ENCODE measurements around the gene CNTNAP4.

CNTNAP4 gene

DNA sequence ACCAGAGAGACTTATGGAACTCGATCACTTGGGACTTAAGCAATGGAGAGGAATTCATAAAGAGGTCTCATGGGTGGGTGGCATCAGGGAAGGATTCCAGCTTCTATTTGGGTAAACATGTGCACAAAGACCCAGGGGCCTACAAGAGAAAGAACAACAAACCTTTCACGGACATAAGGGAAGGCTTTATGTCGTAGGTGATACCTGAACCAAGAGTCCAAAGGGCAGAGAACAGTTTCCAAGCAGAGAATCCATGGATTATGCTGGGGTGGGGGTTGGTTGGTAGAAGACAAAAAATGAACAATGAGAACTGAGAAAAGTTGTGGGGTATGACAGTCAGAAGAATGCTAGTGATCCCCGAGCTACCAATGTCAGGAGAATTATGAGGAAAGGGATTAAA is 119.8 kb downstream of the CNTNAP4 start:
- DNase-seq (ENCODE audit: low read depth) = no peak

DNA sequence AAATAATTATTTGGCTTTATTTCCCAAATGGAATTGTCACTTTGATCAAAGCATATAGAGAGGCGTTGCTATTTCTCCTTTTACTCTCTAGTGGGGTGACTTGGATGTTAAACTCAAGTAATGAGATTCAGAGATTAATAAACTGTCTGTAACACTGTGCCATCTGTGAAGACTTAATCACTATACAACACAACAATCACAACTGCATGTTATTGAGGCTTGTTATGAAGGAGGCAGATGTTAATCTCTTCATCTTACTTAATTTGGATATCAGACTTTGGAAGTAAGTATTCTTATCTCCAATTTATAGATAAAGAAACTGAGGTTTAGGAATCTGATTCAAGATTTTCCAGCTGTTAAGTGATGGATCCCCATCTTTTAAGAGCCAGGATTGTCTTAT is 132.5 kb downstream of the CNTNAP4 start:
- DNase-seq (ENCODE audit: low read depth) = no peak

DNA sequence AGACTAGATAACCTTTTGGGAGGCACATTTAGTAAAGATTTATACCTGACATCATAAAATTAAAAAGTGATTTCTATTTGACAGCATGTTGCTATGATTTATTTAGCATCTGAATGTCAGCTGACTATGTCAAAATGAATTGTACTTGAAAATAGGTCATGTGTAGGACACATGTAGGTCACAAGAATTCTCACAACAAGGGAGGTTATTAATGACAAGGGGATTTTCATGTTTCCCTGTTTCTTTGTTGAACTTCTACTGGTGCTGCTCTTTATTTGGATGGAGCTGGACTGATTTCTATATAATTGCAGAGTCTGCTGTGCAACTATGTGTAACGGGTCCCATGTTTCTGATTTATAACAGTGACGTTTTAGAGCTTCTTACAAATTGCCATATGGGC is 144.4 kb downstream of the CNTNAP4 start:
- DNase-seq (ENCODE audit: low read depth) = no peak

- no peak for DNase-seq (ENCODE audit: low read depth)
These were observed 151.7 kb downstream of the CNTNAP4 start for GRCh38 chr16:76428858-76429257.

DNA sequence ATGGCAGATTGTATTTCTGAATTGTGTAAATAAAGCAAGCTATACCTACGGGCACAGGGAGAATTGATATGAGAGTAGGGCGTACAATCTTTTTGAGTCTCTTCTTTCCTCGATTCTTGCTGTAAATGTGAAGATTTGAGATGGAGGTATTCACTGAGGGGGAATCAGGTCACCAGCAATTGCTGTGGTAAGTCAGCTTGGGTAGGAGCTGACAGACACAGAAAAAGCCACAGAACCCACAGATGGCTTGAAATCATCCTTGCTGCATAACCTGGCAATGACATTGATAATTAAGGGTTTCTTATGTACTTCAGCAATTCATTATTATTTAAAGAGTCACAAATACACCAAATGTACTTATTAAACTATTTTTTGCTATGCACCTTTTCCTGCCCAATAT is 164.2 kb downstream of the CNTNAP4 start:
- DNase-seq (ENCODE audit: low read depth) = no peak

GRCh38 chr16:76441876-76442275 is 164.7 kb downstream of the CNTNAP4 start:
- no peak for DNase-seq (ENCODE audit: low read depth)

- no peak for DNase-seq (ENCODE audit: low read depth)
These were observed 166.8 kb downstream of the CNTNAP4 start for GRCh38 chr16:76443973-76444372.

DNA sequence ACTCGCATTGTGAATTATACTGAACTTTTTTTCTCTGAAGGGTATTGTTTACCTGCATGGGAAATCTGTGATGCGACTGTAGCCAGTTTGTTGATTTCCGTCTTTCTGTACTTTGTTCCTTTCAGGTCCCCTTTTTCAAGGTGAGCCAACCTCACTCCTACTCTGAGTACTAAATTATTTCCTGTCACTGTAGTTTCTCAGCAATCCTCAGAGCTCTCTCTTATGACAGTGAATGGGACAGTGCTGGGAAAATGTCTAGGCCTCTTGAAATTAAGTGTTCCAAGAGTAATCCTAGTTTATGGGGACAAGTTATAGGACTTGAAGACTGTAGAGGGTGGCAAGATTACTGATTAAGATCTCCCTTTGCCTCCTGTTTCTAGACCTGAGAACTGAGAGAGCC is 167.6 kb downstream of the CNTNAP4 start:
- no peak for DNase-seq (ENCODE audit: low read depth)

DNA sequence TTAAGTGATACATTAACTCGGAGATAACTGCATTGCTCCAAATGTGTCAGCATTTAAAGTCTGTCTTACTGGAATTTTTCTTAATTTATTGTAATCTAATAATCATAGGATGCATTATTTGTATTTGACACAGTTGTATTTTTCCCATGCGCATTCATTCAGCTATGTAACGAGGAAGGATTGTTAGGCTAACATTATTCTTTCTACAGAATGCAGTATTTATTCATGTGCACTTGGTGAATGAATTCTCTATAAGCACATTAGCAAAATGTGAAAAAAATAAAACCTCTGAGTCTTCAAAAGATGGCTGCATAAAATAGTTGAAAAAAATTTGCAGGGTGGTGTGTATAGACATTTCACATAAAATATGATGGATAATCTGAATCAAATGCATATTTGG is 168.6 kb downstream of the CNTNAP4 start:
- no peak for DNase-seq (ENCODE audit: low read depth)

- DNase-seq (ENCODE audit: low read depth) = no peak
These were observed 169.1 kb downstream of the CNTNAP4 start for GRCh38 chr16:76446251-76446650.

- no peak for DNase-seq (ENCODE audit: low read depth)
These were observed 173.7 kb downstream of the CNTNAP4 start for GRCh38 chr16:76450890-76451289.

GRCh38 chr16:76455257-76455656 is 178.1 kb downstream of the CNTNAP4 start:
- no peak for DNase-seq (ENCODE audit: low read depth)

DNA sequence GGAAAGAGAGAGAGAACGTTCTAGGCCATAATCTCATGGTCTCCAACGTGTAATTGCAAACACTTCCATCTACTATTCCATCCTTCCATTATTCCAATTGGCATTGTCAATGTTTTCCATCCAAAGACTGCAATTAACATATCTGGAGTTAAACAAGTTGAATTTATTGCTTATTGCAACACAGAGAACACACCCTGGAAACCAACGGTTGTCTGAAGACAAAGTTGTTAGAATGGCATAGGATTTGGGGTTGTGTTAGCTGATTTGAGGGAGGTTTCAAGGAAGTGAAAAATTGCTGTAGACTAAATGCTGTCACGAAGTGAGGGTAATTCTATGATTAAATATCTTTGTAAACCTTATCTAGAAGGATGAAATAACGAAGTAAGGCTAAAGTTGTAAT is 178.8 kb downstream of the CNTNAP4 start:
- no peak for DNase-seq (ENCODE audit: low read depth)

GRCh38 chr16:76459111-76459510 is 181.9 kb downstream of the CNTNAP4 start:
- no peak for DNase-seq (ENCODE audit: low read depth)

DNA sequence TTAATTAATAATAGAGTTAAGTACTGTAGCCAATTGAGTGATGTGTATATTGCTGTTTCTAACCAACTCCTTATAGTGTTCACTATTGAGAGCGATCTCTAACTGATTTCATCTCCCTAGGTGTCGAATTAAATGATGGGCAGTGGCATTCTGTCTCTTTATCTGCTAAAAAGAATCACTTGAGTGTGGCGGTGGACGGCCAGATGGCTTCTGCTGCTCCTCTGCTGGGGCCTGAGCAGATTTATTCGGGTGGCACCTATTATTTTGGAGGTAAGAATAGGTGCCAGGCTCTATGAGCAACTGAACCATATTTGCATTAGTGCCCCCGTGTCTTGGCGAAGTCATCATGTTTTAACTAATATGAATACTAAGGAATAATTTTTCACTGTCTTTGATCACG is 184.6 kb downstream of the CNTNAP4 start:
- no peak for DNase-seq (ENCODE audit: low read depth)

DNA sequence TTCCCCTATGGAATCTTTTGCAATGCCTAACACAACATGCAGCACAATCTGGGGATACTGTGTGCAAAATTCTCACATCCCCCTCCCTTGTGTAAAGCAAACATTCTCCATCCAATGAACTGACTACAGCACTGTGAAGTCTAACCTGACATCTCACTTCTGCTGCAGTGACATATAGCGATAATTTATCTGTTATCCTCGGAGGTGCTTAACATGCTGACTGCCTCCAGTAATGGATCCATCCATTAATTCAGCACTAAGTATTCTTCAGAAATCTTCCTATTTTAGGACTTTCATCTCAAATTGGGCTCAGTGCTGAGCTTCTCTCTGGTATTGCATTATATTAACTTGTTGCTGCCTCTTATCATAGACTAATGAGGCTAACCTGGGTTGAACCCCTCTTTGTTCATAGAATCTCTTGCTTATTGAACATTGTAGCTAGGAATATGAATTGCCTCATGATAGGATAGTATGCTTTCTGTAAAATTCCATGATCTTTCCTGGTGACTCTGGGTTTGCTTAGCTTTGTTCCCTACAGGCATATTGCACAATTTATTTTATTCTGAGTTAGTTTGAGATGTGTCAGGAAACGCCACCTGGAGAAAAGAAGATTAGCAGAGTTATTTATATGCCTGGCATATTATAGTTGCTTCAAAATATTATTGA is 187.9 kb downstream of the CNTNAP4 start:
- no peak for DNase-seq (ENCODE audit: low read depth)

GRCh38 chr16:76466871-76467270 is 189.7 kb downstream of the CNTNAP4 start:
- DNase-seq (ENCODE audit: low read depth) = no peak

GRCh38 chr16:76474048-76474447 is 196.8 kb downstream of the CNTNAP4 start:
- DNase-seq (ENCODE audit: low read depth) = no peak

- DNase-seq (ENCODE audit: low read depth) = no peak
These were observed 200.9 kb downstream of the CNTNAP4 start for GRCh38 chr16:76478105-76478504.

- no peak for DNase-seq (ENCODE audit: low read depth)
These were observed 206.2 kb downstream of the CNTNAP4 start for GRCh38 chr16:76483307-76483909.

GRCh38 chr16:76484020-76484419 is 206.8 kb downstream of the CNTNAP4 start:
- no peak for DNase-seq (ENCODE audit: low read depth)

- DNase-seq (ENCODE audit: low read depth) = no peak
These were observed 209.5 kb downstream of the CNTNAP4 start for GRCh38 chr16:76486740-76487139.

GRCh38 chr16:76487411-76488064 is 210.3 kb downstream of the CNTNAP4 start:
- no peak for DNase-seq (ENCODE audit: low read depth)

DNA sequence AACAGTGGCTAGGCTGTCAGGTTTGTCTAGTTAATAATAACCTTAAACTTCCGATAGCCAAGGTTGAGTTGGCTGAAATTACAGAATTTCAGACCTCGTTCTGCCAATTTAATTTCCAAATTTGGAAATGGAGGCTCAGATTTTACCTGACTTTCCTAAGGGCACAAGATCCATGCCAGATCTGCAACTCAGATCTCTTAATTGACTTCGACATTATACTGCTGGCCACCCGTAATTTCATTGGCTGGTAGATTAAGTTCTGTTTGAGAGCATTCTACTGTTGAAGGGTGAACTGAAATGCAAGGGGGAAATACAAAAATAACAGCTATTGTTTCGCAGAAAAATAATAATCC is 210.8 kb downstream of the CNTNAP4 start:
- DNase-seq (ENCODE audit: low read depth) = no peak

All from GM04503 (cell line).